ENCODE results near the gene SNW1. TPM values are rescaled to one million over a fixed set of nuclear protein-coding genes. Genes with fewer than 3 reads are reported as not detected.

The SNW1 gene
- total RNA-seq, 1 donor from 2014 or later, result 114 TPM

- peaks cover 15% of the 10 kb centered on the region for H3K4me1 Mint-ChIP-seq (ENCODE audit: low read depth)
- no peaks in the 10 kb centered on the region for H3K27me3 Mint-ChIP-seq (ENCODE audit: low read depth)
- H3K4me3 Mint-ChIP-seq (ENCODE audit: low read depth), result no peak overlapping the region
Measured at GRCh38 chr14:77738559-77739250, 22.3 kb downstream of the SNW1 start.

DNA sequence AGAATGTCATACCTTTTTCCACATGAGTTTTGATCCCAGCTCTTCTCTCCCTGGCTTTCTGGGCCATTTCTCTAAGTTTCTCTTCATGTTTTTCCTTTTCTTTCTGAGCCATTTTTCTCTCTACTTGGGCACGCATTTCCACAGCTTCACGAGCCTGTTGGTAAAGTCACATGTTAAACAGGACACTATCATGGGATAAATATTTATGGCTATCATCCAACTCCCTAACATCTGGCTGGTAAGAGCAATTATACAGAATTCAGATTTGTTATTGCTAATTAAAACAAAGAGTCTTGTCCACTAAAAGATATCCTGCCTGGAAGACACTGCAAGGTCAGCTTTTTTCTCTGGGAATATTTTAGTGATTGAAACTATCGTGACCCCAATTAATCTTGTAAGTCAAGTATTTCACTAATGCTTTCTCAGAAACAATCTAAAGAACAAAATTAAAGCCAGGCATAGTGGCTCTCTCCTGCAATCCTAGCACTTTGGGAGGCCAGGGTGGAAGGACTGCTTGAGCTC lies 29.9 kb downstream of the SNW1 start:
- peaks cover 85% of the 10 kb centered on the region for H3K36me3 Mint-ChIP-seq (ENCODE audit: low read depth)
- intact Hi-C loops (cut with micrococcal nuclease), result no loop called here
- DNase-seq (ENCODE audit: low spot score), result no peak
- H3K27ac Mint-ChIP-seq, result no peak overlapping the region
- H3K4me1 Mint-ChIP-seq (ENCODE audit: low read depth), result peaks cover 5% of the 10 kb centered on the region
- H3K9me3 Mint-ChIP-seq, result no peaks in the 10 kb centered on the region
- no peak overlapping the region for H3K4me3 Mint-ChIP-seq (ENCODE audit: low read depth)
- no peaks in the 10 kb centered on the region for H3K27me3 Mint-ChIP-seq (ENCODE audit: low read depth)

More at GRCh38 chr14:77738559-77739250, 22.3 kb downstream of the SNW1 start:
- Mint-ChIP-seq H3K9me3 (no peaks in the 10 kb centered on the region), H3K27ac (peak overlapping the region; percentile 28), H3K36me3 (ENCODE audit: low read depth) (peaks cover 69% of the 10 kb centered on the region)
- intact Hi-C loops (cut with micrococcal nuclease), result no loop called here
- no peak for DNase-seq (ENCODE audit: low spot score)

GRCh38 chr14:77722301-77722700 lies 38.7 kb downstream of the SNW1 start:
- Mint-ChIP-seq H3K9me3 (no peaks in the 10 kb centered on the region), H3K27me3 (ENCODE audit: low read depth) (no peaks in the 10 kb centered on the region), H3K36me3 (ENCODE audit: low read depth) (peaks cover 89% of the 10 kb centered on the region), H3K4me3 (ENCODE audit: low read depth) (no peak overlapping the region), H3K27ac (no peak overlapping the region), H3K4me1 (ENCODE audit: low read depth) (no peaks in the 10 kb centered on the region)
- intact Hi-C loops (cut with micrococcal nuclease), result no loop called here
- no peak for DNase-seq (ENCODE audit: low spot score)

DNA sequence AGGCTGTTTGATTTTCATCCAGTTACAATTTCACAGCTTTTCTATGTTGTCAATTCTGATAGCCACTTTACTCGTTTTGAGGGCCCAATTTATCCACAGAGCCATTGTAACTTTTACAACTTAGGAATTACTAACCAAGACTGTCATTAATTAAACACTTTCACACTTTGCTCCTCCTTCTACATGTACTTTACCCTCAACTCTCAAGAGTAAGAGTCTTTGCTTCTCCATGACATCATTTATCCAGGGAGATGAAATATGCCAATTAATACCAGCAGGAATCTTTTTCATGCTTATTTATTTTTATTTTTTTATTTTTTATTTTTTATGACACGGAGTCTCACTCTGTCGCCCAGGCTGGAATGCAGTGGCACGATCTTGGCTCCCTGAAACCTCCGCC lies 39.5 kb downstream of the SNW1 start:
- Mint-ChIP-seq H3K27me3 (ENCODE audit: low read depth) (no peaks in the 10 kb centered on the region), H3K36me3 (ENCODE audit: low read depth) (peaks cover 85% of the 10 kb centered on the region), H3K4me1 (ENCODE audit: low read depth) (no peaks in the 10 kb centered on the region), H3K4me3 (ENCODE audit: low read depth) (no peak overlapping the region), H3K9me3 (no peaks in the 10 kb centered on the region), H3K27ac (no peak overlapping the region)
- intact Hi-C loops (cut with micrococcal nuclease), result no loop called here
- DNase-seq (ENCODE audit: low spot score), result no peak

- DNase-seq (ENCODE audit: low spot score), result no peak
- Mint-ChIP-seq H3K27ac (peak overlapping the region; percentile 25), H3K9me3 (no peaks in the 10 kb centered on the region), H3K36me3 (ENCODE audit: low read depth) (peaks cover 80% of the 10 kb centered on the region), H3K27me3 (ENCODE audit: low read depth) (no peaks in the 10 kb centered on the region), H3K4me3 (ENCODE audit: low read depth) (no peak overlapping the region), H3K4me1 (ENCODE audit: low read depth) (peaks cover 10% of the 10 kb centered on the region)
- intact Hi-C loops (cut with micrococcal nuclease), result no loop called here
Measured at GRCh38 chr14:77717608-77718305, 43.2 kb downstream of the SNW1 start.

GRCh38 chr14:77714926-77715325 lies 46.0 kb downstream of the SNW1 start:
- Mint-ChIP-seq H3K4me3 (ENCODE audit: low read depth) (no peak overlapping the region), H3K36me3 (ENCODE audit: low read depth) (peaks cover 68% of the 10 kb centered on the region), H3K27me3 (ENCODE audit: low read depth) (no peaks in the 10 kb centered on the region), H3K27ac (peak overlapping the region; percentile 71), H3K4me1 (ENCODE audit: low read depth) (peaks cover 18% of the 10 kb centered on the region), H3K9me3 (no peaks in the 10 kb centered on the region)
- intact Hi-C loops (cut with micrococcal nuclease), result no loop called here
- DNase-seq (ENCODE audit: low spot score), result no peak

GRCh38 chr14:77710364-77710763 lies 50.6 kb downstream of the SNW1 start:
- no peak overlapping the region for H3K27ac Mint-ChIP-seq
- H3K36me3 Mint-ChIP-seq (ENCODE audit: low read depth), result peaks cover 48% of the 10 kb centered on the region
- peaks cover 39% of the 10 kb centered on the region for H3K4me1 Mint-ChIP-seq (ENCODE audit: low read depth)

DNA sequence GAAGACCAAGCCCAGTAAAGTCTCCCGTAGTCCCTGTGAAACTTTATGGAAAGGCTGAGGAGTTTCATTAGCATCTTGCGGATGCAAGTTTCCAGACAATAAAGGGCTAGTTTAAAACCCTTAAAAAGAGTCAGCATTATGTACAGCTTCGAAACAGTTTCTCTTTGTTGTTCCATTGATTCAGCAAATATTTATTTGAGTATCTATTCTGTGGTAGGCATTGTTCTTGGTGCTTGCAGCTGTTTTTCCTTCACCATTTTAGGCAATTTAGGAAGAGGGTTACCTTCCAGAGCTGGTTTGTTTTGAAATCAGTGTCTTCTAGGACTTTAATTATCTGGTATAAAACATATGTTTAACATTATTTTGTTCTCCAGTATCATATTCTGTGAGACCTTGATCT lies 51.5 kb downstream of the SNW1 start:
- Mint-ChIP-seq H3K36me3 (ENCODE audit: low read depth) (peaks cover 44% of the 10 kb centered on the region), H3K27ac (peak overlapping the region; percentile 93), H3K9me3 (no peaks in the 10 kb centered on the region), H3K27me3 (ENCODE audit: low read depth) (no peaks in the 10 kb centered on the region), H3K4me3 (ENCODE audit: low read depth) (peak overlapping the region; percentile 95), H3K4me1 (ENCODE audit: low read depth) (peaks cover 34% of the 10 kb centered on the region)
- DNase-seq (ENCODE audit: low spot score), result no peak
- intact Hi-C loops (cut with micrococcal nuclease), result loop anchor here (5.0 kb wide), 1 partner anchor 387 kb away; the partner anchor contains the start of genes GSTZ1 and POMT2

More at GRCh38 chr14:77710364-77710763, 50.6 kb downstream of the SNW1 start:
- peak overlapping the region; percentile 37 for H3K4me3 Mint-ChIP-seq (ENCODE audit: low read depth)
- no peak for DNase-seq (ENCODE audit: low spot score)
- no peaks in the 10 kb centered on the region for H3K27me3 Mint-ChIP-seq (ENCODE audit: low read depth)
- no peaks in the 10 kb centered on the region for H3K9me3 Mint-ChIP-seq
- intact Hi-C loops (cut with micrococcal nuclease), result no loop called here

- Mint-ChIP-seq H3K4me1 (ENCODE audit: low read depth) (peaks cover 34% of the 10 kb centered on the region), H3K27ac (peak overlapping the region; percentile 93), H3K4me3 (ENCODE audit: low read depth) (peak overlapping the region; percentile 95), H3K36me3 (ENCODE audit: low read depth) (peaks cover 48% of the 10 kb centered on the region), H3K27me3 (ENCODE audit: low read depth) (no peaks in the 10 kb centered on the region), H3K9me3 (no peaks in the 10 kb centered on the region)
- intact Hi-C loops (cut with micrococcal nuclease), result loop anchor here (1.0 to 5.0 kb wide), 2 partner anchors 251 to 386 kb away; partner anchors contain the start of genes GSTZ1, POMT2 and VIPAS39
- no peak for DNase-seq (ENCODE audit: low spot score)
Measured at GRCh38 chr14:77708749-77709148, 52.2 kb downstream of the SNW1 start.

DNA sequence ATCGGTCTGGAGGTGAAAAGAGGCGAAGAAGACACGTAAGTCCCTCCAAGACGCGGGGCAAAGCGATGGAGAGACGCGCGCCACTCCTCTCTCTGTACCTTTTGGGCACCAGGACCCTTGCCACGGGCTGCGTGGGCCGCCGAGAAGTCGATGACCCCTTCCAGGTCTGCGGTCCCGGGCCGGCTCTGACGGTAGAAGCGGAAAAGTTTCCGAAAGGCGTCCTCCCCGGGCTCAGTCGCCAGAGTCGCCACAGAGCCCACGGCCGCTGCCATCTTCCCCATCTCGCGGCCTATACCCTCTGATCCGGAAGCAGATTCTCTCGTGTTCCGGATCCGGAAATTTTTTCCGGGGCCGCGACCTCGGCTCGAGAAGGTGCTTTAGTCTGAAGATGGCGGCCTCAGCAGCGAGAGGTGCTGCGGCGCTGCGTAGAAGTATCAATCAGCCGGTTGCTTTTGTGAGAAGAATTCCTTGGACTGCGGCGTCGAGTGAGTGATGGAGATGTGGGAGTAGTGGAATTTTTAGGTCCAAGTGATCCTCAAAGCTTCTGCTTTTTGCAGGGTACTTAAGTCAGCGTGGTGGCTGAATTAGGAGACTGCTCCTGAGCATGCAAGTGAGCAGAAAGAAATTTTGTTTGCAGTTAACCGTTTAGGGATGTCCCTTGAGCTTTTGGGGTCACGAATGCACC lies 53.1 kb downstream of the SNW1 start, which contains the start of the genes ALKBH1 and SLIRP:
TSS of gene ALKBH1 (minus strand) at position 300 of the 685 bp plus-strand sequence. CDS start at position 281, 19 bp downstream.
TSS of gene SLIRP (plus strand) at position 380 of the 685 bp plus-strand sequence. CDS start at position 389, 9 bp downstream.
- Mint-ChIP-seq H3K4me1 (ENCODE audit: low read depth) (peaks cover 34% of the 10 kb centered on the region), H3K36me3 (ENCODE audit: low read depth) (peaks cover 41% of the 10 kb centered on the region), H3K9me3 (no peaks in the 10 kb centered on the region), H3K27ac (peak within 1 kb of the TSS; percentile 93), H3K4me3 (ENCODE audit: low read depth) (peak within 1 kb of the TSS; percentile 95), H3K27me3 (ENCODE audit: low read depth) (no peaks in the 10 kb centered on the region)
- intact Hi-C loops (cut with micrococcal nuclease), result loop anchor here (1.0 to 5.0 kb wide), 2 partner anchors 251 to 386 kb away; partner anchors contain the start of genes GSTZ1, POMT2 and VIPAS39
- DNase-seq (ENCODE audit: low spot score), result peak; percentile 82

GRCh38 chr14:77707355-77707723 lies 53.6 kb downstream of the SNW1 start:
- Mint-ChIP-seq H3K27ac (peak overlapping the region; percentile 93), H3K36me3 (ENCODE audit: low read depth) (peaks cover 38% of the 10 kb centered on the region), H3K27me3 (ENCODE audit: low read depth) (no peaks in the 10 kb centered on the region), H3K4me3 (ENCODE audit: low read depth) (peak overlapping the region; percentile 95), H3K4me1 (ENCODE audit: low read depth) (peaks cover 32% of the 10 kb centered on the region), H3K9me3 (no peaks in the 10 kb centered on the region)
- no peak for DNase-seq (ENCODE audit: low spot score)
- intact Hi-C loops (cut with micrococcal nuclease), result loop anchor here (5.0 kb wide), 1 partner anchor 385 kb away; the partner anchor contains the start of genes GSTZ1 and POMT2

GRCh38 chr14:77691259-77691658 lies 69.7 kb downstream of the SNW1 start:
- no peaks in the 10 kb centered on the region for H3K9me3 Mint-ChIP-seq
- H3K4me3 Mint-ChIP-seq (ENCODE audit: low read depth), result no peak overlapping the region
- no peak for DNase-seq (ENCODE audit: low spot score)
- H3K27me3 Mint-ChIP-seq (ENCODE audit: low read depth), result no peaks in the 10 kb centered on the region
- peaks cover 57% of the 10 kb centered on the region for H3K36me3 Mint-ChIP-seq (ENCODE audit: low read depth)
- H3K27ac Mint-ChIP-seq, result no peak overlapping the region
- intact Hi-C loops (cut with micrococcal nuclease), result no loop called here
- no peaks in the 10 kb centered on the region for H3K4me1 Mint-ChIP-seq (ENCODE audit: low read depth)
